PFSK-1 (cell line): ENCODE measurements around the gene C11orf52.

Experiments
- POLR2AphosphoS5 ChIP-seq: IDR thresholded peaks from 2 replicates; pipeline ENCODE4 v1.6.1; 2012; ENCODE audit warnings: low read depth, mild to moderate bottlenecking, control low read depth, low read length, moderate library complexity
- TF ChIP-seq, protein P1 (sequence below), 2 experiments: IDR thresholded peaks; 2 replicates each; pipeline versions ENCODE4 v1.6.1 to v1.8.0; 2011 to 2012; ENCODE audit warnings: low read depth in 2 of 2, low read length in 2 of 2, control low read depth in 1 of 2, inconsistent platforms in 1 of 2, mild to moderate bottlenecking in 1 of 2, moderate library complexity in 1 of 2; ENCODE audit not compliant: insufficient read depth in 1 of 2

DNA sequence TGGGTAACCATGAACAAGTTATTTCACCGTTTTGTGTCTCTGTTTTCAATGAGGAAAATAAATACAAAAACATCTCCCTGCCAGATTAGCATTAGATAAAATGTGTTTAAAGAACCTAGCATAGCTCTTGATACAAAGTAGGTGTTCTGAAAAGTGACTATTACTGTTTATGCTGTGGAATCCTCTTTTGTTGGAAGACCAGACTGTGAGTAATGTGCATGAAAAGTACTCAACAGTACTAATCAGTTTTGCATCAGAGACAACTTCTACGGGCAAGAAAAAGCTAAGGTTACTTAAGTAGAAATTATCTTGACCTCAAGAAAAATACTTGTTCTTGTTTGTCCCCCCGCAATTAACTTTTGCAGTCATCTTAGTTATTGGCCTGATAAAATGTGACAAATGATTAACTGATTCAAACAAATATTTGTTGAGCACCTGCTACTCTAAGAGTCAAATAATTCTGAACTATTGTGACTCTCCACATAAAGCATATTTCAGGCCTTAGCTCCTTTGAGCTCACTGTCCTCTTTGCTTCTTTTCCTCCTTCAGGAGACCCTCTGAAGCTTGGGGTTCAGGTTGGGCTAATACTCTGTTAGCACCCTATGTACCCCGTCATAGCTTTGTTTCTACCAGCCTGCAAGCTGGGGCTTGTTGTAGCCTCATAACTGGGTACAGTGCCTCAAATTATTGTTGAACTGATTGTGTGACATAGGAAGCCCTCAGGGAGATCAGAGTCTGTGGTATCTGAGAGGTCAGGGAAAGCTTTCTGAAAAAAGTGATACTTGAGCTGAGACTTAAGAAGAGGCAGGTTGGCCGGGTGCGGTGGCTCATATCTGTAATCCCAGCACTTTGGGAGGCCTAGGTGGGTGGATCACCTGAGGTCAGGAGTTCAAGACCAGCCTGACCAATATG is 42.9 kb downstream of the C11orf52 start:
- TF ChIP-seq, protein P1, sequence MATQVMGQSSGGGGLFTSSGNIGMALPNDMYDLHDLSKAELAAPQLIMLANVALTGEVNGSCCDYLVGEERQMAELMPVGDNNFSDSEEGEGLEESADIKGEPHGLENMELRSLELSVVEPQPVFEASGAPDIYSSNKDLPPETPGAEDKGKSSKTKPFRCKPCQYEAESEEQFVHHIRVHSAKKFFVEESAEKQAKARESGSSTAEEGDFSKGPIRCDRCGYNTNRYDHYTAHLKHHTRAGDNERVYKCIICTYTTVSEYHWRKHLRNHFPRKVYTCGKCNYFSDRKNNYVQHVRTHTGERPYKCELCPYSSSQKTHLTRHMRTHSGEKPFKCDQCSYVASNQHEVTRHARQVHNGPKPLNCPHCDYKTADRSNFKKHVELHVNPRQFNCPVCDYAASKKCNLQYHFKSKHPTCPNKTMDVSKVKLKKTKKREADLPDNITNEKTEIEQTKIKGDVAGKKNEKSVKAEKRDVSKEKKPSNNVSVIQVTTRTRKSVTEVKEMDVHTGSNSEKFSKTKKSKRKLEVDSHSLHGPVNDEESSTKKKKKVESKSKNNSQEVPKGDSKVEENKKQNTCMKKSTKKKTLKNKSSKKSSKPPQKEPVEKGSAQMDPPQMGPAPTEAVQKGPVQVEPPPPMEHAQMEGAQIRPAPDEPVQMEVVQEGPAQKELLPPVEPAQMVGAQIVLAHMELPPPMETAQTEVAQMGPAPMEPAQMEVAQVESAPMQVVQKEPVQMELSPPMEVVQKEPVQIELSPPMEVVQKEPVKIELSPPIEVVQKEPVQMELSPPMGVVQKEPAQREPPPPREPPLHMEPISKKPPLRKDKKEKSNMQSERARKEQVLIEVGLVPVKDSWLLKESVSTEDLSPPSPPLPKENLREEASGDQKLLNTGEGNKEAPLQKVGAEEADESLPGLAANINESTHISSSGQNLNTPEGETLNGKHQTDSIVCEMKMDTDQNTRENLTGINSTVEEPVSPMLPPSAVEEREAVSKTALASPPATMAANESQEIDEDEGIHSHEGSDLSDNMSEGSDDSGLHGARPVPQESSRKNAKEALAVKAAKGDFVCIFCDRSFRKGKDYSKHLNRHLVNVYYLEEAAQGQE (IDR thresholded peaks at IDR 0.05; ENCODE audit: insufficient read depth in 1 of 2, low read depth in 2 of 2, low read length in 2 of 2) = no peak
- TF ChIP-seq POLR2AphosphoS5 = no peak
